Neural cell (in vitro differentiated cells): ENCODE results near the gene PLEKHH2. TPM values are rescaled to one million over a fixed set of nuclear protein-coding genes. Genes with fewer than 3 reads are reported as not detected.
A peak's percentile ranks its signal among the peaks of the same experiment; 100 is the strongest.

ENCODE experiments used
- H2AFZ ChIP-seq: fragments of 200-600, 300-800 bp; sonication (generic), shearing (Covaris generic); 2 replicates; pipeline ENCODE4 v1.6.0; 2014; ENCODE audit warnings: low read depth, mild to moderate bottlenecking, antibody characterized with exemption, low read length, moderate library complexity
- H3F3A ChIP-seq: fragments of 200-600 bp; shearing (Covaris generic); 2 replicates; pipeline ENCODE4 v1.6.1; 2016; ENCODE audit warnings: mild to moderate bottlenecking, moderate library complexity, mixed read lengths, antibody characterized with exemption, low read length; ENCODE audit not compliant: insufficient read depth, poor library complexity, severe bottlenecking
- H3K27ac ChIP-seq: fragments of 200-600, 300-800 bp; sonication (generic), shearing (Covaris generic); 2 replicates; pipeline ENCODE4 v1.5.1; 2014; ENCODE audit warnings: mild to moderate bottlenecking, low read length, moderate library complexity
- H3K27me3 ChIP-seq: fragments of 300-800, 200-600 bp; sonication (generic), shearing (Covaris generic); 2 replicates; pipeline ENCODE4 v1.6.0; 2014; ENCODE audit warnings: mild to moderate bottlenecking, low read depth, low read length, moderate library complexity; ENCODE audit not compliant: insufficient read depth
- H3K36me3 ChIP-seq: fragments of 300-800, 200-600 bp; sonication (generic), shearing (Covaris generic); 2 replicates; pipeline ENCODE4 v1.5.1; 2014; ENCODE audit warnings: mild to moderate bottlenecking, antibody characterized with exemption, low read length, moderate library complexity; ENCODE audit not compliant: insufficient read depth
- H3K4me2 ChIP-seq: fragments of 300-800, 200-600 bp; sonication (generic), shearing (Covaris generic); 2 replicates; pipeline ENCODE4 v1.6.0; 2014; ENCODE audit warnings: mild to moderate bottlenecking, low read length
- H3K4me3 ChIP-seq: fragments of 300-800, 200-600 bp; sonication (generic), shearing (Covaris generic); 2 replicates; pipeline ENCODE4 v1.5.1; 2014; ENCODE audit warnings: mild to moderate bottlenecking, low read length, moderate library complexity
- H3K79me2 ChIP-seq: fragments of 200-600 bp; shearing (Covaris generic); replicated peaks from 2 replicates; pipeline ENCODE4 v1.6.0; 2014; ENCODE audit warnings: mild to moderate bottlenecking, low read length, moderate library complexity; ENCODE audit not compliant: insufficient read depth
- H3K9ac ChIP-seq: fragments of 300-800, 200-600 bp; sonication (generic), shearing (Covaris generic); 2 replicates; pipeline ENCODE4 v1.6.1; 2016; ENCODE audit warnings: mild to moderate bottlenecking, low read length, mixed read lengths
- H3K9me2 ChIP-seq: fragments of 200-600 bp; shearing (Covaris generic); 2 replicates; pipeline ENCODE4 v1.6.1; 2016; ENCODE audit warnings: mild to moderate bottlenecking, low read length, mixed read lengths; ENCODE audit not compliant: insufficient read depth
- H3K9me3 ChIP-seq: fragments of 200-600, 300-800 bp; sonication (generic), shearing (Covaris generic); 2 replicates; pipeline ENCODE4 v1.6.1; 2016; ENCODE audit warnings: mild to moderate bottlenecking, mixed run types, low read length, moderate library complexity, mixed read lengths
- H4K20me1 ChIP-seq: fragments of 200-600 bp; shearing (Covaris generic); 2 replicates; pipeline ENCODE4 v1.6.1; 2016; ENCODE audit warnings: mild to moderate bottlenecking, mixed run types; ENCODE audit not compliant: insufficient read depth
- EP300 ChIP-seq: fragments of 450-650 bp; conservative IDR thresholded peaks from 2 replicates; pipeline ENCODE4 v1.6.1; 2014; ENCODE audit warnings: antibody characterized with exemption, mild to moderate bottlenecking, moderate library complexity; ENCODE audit not compliant: poor library complexity, severe bottlenecking
- EZH2 ChIP-seq: fragments of 200-600, 300-800 bp; shearing (Covaris generic), sonication (generic); IDR thresholded peaks from 2 replicates; pipeline ENCODE4 v1.6.1; 2014; ENCODE audit warnings: antibody characterized with exemption, low read length, borderline replicate concordance, mild to moderate bottlenecking; ENCODE audit not compliant: insufficient read depth, poor library complexity, severe bottlenecking
- MXI1 ChIP-seq: fragments of 450-650 bp; conservative IDR thresholded peaks from 2 replicates; pipeline ENCODE4 v1.6.1; 2014; ENCODE audit warnings: antibody characterized with exemption, mild to moderate bottlenecking; ENCODE audit not compliant: poor library complexity, severe bottlenecking
- POLR2AphosphoS5 ChIP-seq: IDR thresholded peaks from 2 replicates; pipeline ENCODE4 v1.6.1; 2012
- RAD21 ChIP-seq: fragments of 450-650 bp; conservative IDR thresholded peaks from 2 replicates; pipeline ENCODE4 v1.6.1; 2014; ENCODE audit warnings: antibody characterized with exemption, mild to moderate bottlenecking, moderate library complexity
- REST ChIP-seq: IDR thresholded peaks from 2 replicates; pipeline ENCODE4 v1.6.1; 2012; ENCODE audit warnings: borderline replicate concordance
- SMC3 ChIP-seq: fragments of 450-650 bp; conservative IDR thresholded peaks from 2 replicates; pipeline ENCODE4 v1.6.1; 2014; ENCODE audit warnings: antibody characterized with exemption, mild to moderate bottlenecking, moderate library complexity; ENCODE audit not compliant: poor library complexity
- TAF1 ChIP-seq: IDR thresholded peaks from 2 replicates; pipeline ENCODE4 v1.6.1; 2012; ENCODE audit warnings: low read depth
- polyA plus RNA-seq: library from polyadenylated mRNA; depleted of rRNA; stranded (reverse); fragments of >200 nt; gene quantifications from 2 replicates; pipeline ENCODE4 v1.2.3, GENCODE V29; 2014
- TF ChIP-seq, protein P1 (sequence below): fragments of 450-650 bp; IDR thresholded peaks from 2 replicates; pipeline ENCODE4 v1.5.1; 2014; ENCODE audit warnings: antibody characterized with exemption, mild to moderate bottlenecking, moderate library complexity; ENCODE audit not compliant: poor library complexity, severe bottlenecking

The PLEKHH2 gene
- polyA plus RNA-seq, 1 donor from 2014 or later: 0.50 TPM

DNA sequence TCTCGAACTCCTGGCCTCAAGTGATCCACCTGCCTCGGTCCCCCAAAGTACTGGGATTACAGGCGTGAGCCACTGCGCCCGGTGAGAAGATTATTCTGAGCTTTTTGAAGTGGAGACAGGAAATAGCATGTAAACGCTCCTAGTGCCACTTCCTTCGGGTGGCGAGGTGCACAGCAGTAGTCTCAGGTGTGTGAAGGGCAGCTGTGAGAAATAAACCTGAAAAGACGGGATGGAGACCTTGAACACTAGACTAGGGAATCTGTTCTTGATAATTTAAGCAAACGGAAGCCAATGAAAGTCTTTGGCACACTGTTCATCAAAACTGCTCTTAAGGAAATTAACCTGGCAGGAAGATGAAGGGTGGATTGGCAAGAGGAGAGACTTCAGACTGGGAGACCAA, 439 bp upstream of the PLEKHH2 start:
- H3K36me3 ChIP-seq: no peaks in the 10 kb centered on the region
- no peak overlapping the region for H3K27ac ChIP-seq
- no peak overlapping the region for H2AFZ ChIP-seq
- no peaks in the 10 kb centered on the region for H3F3A ChIP-seq
- no peaks in the 10 kb centered on the region for H3K9me2 ChIP-seq
- H3K9ac ChIP-seq: no peak overlapping the region
- TF ChIP-seq EP300: no peak
- TF ChIP-seq SMC3: no peak
- TF ChIP-seq, protein P1, sequence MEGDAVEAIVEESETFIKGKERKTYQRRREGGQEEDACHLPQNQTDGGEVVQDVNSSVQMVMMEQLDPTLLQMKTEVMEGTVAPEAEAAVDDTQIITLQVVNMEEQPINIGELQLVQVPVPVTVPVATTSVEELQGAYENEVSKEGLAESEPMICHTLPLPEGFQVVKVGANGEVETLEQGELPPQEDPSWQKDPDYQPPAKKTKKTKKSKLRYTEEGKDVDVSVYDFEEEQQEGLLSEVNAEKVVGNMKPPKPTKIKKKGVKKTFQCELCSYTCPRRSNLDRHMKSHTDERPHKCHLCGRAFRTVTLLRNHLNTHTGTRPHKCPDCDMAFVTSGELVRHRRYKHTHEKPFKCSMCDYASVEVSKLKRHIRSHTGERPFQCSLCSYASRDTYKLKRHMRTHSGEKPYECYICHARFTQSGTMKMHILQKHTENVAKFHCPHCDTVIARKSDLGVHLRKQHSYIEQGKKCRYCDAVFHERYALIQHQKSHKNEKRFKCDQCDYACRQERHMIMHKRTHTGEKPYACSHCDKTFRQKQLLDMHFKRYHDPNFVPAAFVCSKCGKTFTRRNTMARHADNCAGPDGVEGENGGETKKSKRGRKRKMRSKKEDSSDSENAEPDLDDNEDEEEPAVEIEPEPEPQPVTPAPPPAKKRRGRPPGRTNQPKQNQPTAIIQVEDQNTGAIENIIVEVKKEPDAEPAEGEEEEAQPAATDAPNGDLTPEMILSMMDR: no peak
- TF ChIP-seq MXI1: no peak
- TF ChIP-seq REST: no peak
- no peak for TF ChIP-seq POLR2AphosphoS5
- TF ChIP-seq EZH2: no peak
- no peak for TF ChIP-seq TAF1
- TF ChIP-seq RAD21: no peak
- H3K4me2 ChIP-seq: no peak overlapping the region
- H4K20me1 ChIP-seq: no peaks in the 10 kb centered on the region
- no peaks in the 10 kb centered on the region for H3K79me2 ChIP-seq
- H3K27me3 ChIP-seq: peaks cover 22% of the 10 kb centered on the region
- no peaks in the 10 kb centered on the region for H3K9me3 ChIP-seq
- peak overlapping the region; percentile 83 for H3K4me3 ChIP-seq

- H3K9ac ChIP-seq: no peak overlapping the region
- H3K4me3 ChIP-seq: no peak overlapping the region
- H2AFZ ChIP-seq: no peak overlapping the region
- H3K79me2 ChIP-seq: no peaks in the 10 kb centered on the region
- H3K27ac ChIP-seq: no peak overlapping the region
- H3K36me3 ChIP-seq: no peaks in the 10 kb centered on the region
- H3K27me3 ChIP-seq: peaks cover 13% of the 10 kb centered on the region
- no peaks in the 10 kb centered on the region for H4K20me1 ChIP-seq
- TF ChIP-seq EZH2: no peak
- H3K4me2 ChIP-seq: no peak overlapping the region
- no peaks in the 10 kb centered on the region for H3K9me3 ChIP-seq
- H3K9me2 ChIP-seq: no peaks in the 10 kb centered on the region
- no peaks in the 10 kb centered on the region for H3F3A ChIP-seq
These were observed 5.3 kb downstream of the PLEKHH2 start for GRCh38 chr2:43642363-43642762.

- Histone ChIP-seq H3F3A (no peaks in the 10 kb centered on the region), H3K4me2 (no peak overlapping the region), H3K9ac (no peak overlapping the region), H3K79me2 (no peaks in the 10 kb centered on the region), H3K27me3 (peaks cover under 1% of the 10 kb centered on the region), H3K27ac (no peak overlapping the region), H2AFZ (no peak overlapping the region), H3K36me3 (no peaks in the 10 kb centered on the region), H3K4me3 (no peak overlapping the region), H3K9me3 (no peaks in the 10 kb centered on the region), H4K20me1 (no peaks in the 10 kb centered on the region), H3K9me2 (no peaks in the 10 kb centered on the region)
- TF ChIP-seq RAD21: no peak
- TF ChIP-seq, protein P1: no peak
- no peak for TF ChIP-seq EP300
- TF ChIP-seq EZH2: no peak
- TF ChIP-seq TAF1: no peak
These were observed 6.6 kb downstream of the PLEKHH2 start for GRCh38 chr2:43643680-43644079.
